Lower leg skin (tissue), 3 donors: ENCODE measurements around the gene MAML1.

Experiments
- POLR2A ChIP-seq, 2 donors: fragments of 450-650 bp; IDR thresholded peaks; one replicate each; pipeline ENCODE4 v1.6.1; 2016 to 2017; ENCODE audit warnings: antibody characterized with exemption in 2 of 2, mild to moderate bottlenecking in 1 of 2, moderate library complexity in 1 of 2
- TF ChIP-seq, protein P1 (sequence below), 3 donors: fragments of 450-650 bp; IDR thresholded peaks; one replicate each; pipeline ENCODE4 v1.5.1; 2016; ENCODE audit warnings: antibody characterized with exemption in 3 of 3, mild to moderate bottlenecking in 3 of 3, moderate library complexity in 2 of 3

DNA sequence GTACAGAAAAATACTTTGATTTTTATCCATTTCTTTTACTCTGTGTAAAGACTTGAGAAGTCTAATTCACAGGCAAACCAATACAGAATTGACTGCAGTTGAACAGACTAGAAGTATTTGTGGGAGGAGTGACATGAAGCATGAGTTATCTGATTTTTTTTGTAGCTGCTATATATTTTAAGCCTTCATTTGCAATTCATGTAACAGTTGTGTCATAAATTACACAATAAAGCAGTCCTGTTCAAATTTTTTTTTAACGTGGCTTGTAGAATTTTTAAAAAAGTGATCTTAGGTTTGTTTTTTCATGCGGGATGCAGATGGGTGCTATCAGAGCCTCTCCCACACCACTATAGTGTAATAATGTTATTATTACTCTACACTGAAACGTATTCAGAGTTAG, 2.9 kb upstream of the MAML1 start:
- TF ChIP-seq POLR2A (IDR thresholded peaks at IDR 0.05) = no peak
- TF ChIP-seq, protein P1, sequence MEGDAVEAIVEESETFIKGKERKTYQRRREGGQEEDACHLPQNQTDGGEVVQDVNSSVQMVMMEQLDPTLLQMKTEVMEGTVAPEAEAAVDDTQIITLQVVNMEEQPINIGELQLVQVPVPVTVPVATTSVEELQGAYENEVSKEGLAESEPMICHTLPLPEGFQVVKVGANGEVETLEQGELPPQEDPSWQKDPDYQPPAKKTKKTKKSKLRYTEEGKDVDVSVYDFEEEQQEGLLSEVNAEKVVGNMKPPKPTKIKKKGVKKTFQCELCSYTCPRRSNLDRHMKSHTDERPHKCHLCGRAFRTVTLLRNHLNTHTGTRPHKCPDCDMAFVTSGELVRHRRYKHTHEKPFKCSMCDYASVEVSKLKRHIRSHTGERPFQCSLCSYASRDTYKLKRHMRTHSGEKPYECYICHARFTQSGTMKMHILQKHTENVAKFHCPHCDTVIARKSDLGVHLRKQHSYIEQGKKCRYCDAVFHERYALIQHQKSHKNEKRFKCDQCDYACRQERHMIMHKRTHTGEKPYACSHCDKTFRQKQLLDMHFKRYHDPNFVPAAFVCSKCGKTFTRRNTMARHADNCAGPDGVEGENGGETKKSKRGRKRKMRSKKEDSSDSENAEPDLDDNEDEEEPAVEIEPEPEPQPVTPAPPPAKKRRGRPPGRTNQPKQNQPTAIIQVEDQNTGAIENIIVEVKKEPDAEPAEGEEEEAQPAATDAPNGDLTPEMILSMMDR (IDR thresholded peaks at IDR 0.05) = no peak
